GM21528 (cell line): ENCODE results near the gene MAGED4.
"Not testable (repeated sequence)": the region's sequence is repeated elsewhere in the genome, so short reads cannot be mapped to it uniquely, and the experiment has no call there.

ENCODE experiments used
- ATAC-seq: cut with Tn5 transposase; IDR thresholded peaks from one replicate; pipeline ENCODE4 v1.9.1; 2021; ENCODE audit warnings: mild to moderate bottlenecking, moderate library complexity; ENCODE audit not compliant: unreplicated experiment, low FRiP score

MAGED4 gene

DNA sequence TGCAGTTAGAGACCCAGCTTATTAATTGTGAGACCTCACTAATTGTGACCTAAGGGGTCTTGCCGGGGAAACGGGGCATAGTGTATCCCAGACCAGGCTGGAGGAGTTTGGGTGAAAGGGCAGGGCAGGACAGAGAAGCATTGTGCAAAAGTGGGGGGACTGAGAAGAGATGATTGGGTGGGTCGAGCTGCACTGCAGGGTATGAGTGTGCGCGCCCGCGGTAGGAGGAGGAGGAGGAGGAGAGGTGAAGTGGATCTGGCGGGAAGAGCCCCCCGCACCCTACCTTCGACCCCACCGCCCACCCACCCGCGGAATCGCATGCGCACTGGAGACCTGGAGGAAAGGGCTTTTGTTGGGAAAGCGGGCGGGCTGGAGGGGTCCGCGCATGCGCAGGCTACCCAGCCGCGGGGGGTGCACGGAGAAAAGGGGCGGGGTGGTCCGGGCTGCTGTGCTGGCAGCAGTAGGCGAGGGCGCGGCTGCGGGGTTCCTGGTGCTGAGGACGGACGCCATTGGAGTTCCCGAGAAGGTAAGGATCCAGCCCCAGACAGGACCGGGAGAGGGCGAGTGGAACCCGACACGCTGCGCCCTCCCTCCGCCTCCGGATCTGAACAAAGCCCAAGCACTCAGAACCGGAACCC is at the start of gene MAGED4:
Gene MAGED4 (plus strand): TSS at position 449 of the 638 bp plus-strand sequence. CDS start 1,035 bp downstream, outside the sequence.
- not testable (repeated sequence) for ATAC-seq

GRCh38 chrX:52138830-52139544 is 45.7 kb upstream of the MAGED4 start:
- ATAC-seq = no peak

GRCh38 chrX:52139545-52139895 is 45.2 kb upstream of the MAGED4 start:
- no peak for ATAC-seq

DNA sequence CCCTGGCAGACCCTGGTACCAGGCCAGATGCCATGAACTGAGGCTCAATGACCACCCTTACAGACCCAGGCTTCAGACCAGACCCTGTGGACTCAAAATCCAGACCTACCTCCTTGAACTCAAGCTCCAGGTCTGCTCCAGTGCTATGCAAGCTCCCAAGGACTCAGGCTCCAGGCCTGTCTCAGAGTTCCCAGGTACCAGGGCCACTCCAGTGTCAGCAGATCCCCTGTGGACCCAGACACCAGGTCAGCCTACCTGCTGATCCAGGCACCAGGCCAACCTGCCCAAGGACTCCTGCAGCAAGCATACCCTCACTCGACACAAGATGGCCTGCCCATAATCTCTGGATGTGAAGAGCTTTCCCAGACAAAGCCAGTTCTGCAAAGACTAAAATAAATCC is 44.7 kb upstream of the MAGED4 start:
- no peak for ATAC-seq

DNA sequence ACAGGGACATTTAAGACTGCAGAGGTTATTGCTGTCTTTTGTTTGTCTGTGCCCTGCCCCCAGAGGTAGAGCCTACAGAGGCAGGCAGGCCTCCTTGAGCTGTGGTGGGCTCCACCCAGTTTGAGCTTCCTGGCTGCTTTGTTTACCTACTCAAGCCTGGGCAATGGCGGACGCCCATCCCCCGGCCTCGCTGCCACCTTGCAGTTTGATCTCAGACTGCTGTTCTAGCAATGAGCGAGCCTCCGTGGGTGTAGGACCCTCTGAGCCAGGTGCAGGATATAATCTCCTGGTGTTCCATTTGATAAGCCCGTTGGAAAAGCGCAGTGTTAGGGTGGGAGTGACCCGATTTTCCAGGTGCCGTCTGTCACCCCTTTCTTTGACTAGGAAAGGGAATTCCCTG is 34.0 kb upstream of the MAGED4 start:
- not testable (repeated sequence) for ATAC-seq

- not testable (repeated sequence) for ATAC-seq
These were observed 24.5 kb upstream of the MAGED4 start for GRCh38 chrX:52160140-52160539.

GRCh38 chrX:52166840-52167239 is 17.8 kb upstream of the MAGED4 start:
- ATAC-seq = no peak

DNA sequence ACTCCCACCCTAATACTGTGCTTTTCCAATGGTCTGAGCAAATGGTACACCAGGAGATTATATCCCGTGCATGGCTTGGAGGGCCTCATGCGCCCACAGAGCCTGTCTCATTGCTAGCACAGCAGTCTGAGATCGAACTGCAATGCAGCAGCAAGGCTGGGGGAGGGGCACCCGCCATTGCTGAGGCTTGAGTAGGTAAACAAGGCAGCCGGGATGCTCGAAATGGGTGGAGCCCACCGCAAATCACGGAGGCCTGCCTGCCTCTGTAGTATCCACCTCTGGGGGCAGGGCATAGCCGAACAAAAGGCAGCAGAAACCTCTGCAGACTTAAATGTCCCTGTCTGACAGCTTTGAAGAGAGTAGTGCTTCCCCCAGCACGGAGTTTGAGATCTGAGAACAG is 13.6 kb upstream of the MAGED4 start:
- not testable (repeated sequence) for ATAC-seq

- not testable (repeated sequence) for ATAC-seq
These were observed 378 bp downstream of the MAGED4 start for GRCh38 chrX:52185078-52185453.

- ATAC-seq = not testable (repeated sequence)
These were observed 26.7 kb downstream of the MAGED4 start for GRCh38 chrX:52211405-52211804.

- no peak for ATAC-seq
These were observed 28.6 kb downstream of the MAGED4 start for GRCh38 chrX:52213276-52213675.

DNA sequence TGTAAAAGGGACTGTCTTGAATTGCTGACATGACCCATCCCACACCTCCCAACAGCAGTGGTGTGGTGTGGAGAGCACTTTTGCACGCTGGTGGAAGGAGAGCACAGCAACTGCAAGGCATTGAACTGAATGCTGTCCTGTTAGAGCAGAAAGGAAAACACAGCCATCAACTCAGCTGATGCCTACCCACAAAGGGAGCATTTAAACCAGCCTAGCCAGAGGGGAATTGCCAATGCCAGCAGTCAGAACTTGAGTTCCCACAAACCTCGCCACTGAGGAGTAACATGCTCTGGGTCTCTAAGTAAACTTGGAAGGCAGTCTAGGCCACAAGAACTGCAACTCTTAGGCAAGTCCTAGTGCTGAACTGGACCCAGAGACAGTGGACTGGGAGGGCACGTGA is 31.9 kb downstream of the MAGED4 start:
- ATAC-seq = no peak

DNA sequence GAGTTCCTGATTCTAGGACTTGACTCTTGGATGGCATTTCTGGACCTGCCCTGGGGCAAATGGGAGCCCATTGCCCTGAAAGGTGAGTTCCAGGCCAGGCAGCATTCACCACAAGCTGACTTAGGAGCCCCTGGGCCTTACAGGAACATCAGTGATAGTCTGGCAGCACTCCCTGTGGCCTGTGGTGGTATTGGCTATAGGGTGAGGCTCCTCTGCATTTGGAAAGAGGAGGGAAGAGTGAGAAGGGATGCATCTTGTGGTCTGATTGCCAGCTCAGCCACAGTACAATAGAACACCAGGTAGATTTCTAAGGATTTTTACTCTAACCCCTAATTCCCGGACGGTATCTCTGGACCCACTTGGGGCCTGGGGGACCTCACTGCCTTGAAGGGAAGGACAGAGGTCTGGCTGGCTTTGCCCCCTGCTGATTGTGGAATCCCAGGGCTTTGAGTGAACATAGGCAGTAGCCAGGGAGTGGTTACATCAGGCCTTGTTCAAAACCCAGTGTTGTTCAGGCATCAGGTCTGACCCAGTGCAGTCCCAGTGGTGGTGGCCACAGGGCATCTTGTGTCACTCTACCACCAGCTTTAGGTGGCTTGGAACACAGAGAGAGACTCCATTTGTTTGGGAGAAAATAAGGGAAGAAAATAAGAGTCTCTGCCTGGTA is 32.9 kb downstream of the MAGED4 start:
- no peak for ATAC-seq

- ATAC-seq = no peak
These were observed 36.2 kb downstream of the MAGED4 start for GRCh38 chrX:52220936-52221335.
